HCT116 (cell line): Measurements from ENCODE around the gene ZNF283. TPM values are rescaled to one million over a fixed set of nuclear protein-coding genes. Genes with fewer than 3 reads are reported as not detected.

Source experiments
- ATAC-seq: fragments of 200-7000 bp; cut with Tn5 transposase; 2 replicates; pipeline ENCODE4 v1.9.1; 2020; ENCODE audit warnings: mild to moderate bottlenecking, moderate library complexity
- BruUV-seq: library from RNA; stranded (reverse); fragments of 400-500 nt; replicated peaks from 2 replicates; lab custom pipeline; 2021; lab: Mats Ljungman, UMichigan
- CTCF ChIA-PET: fragments of 300-600 bp; sonication (Branson Sonifier 250); formaldehyde crosslinking; loops from one replicate; lab custom pipeline; 2021; ENCODE audit warnings: antibody characterized with exemption; lab: Charles Lee
- POLR2A ChIA-PET: fragments of 300-600, 350-600 bp; sonication (Branson Sonifier 250); formaldehyde crosslinking; loops from one replicate; lab custom pipeline; 2021; ENCODE audit warnings: antibody characterized with exemption; lab: Charles Lee
- RAD21 ChIA-PET, 2 experiments: fragments of 300-600 bp; sonication (Branson Sonifier 250); formaldehyde crosslinking; loops; one replicate each; lab custom pipeline; 2023; ENCODE audit warnings: low total read pairs in 2 of 2; ENCODE audit not compliant: uncharacterized antibody in 2 of 2, unreplicated experiment in 2 of 2, low non-redundant PET in 1 of 2; lab: Charles Lee
- DNase-seq: peaks from one replicate; pipeline ENCODE4 v3.0.0-alpha.2; 2010; ENCODE audit warnings: low read depth, low spot score
- H2AFZ ChIP-seq: fragments of 200-600 bp; shearing (Covaris generic), sonication (generic); 2 replicates; pipeline ENCODE4 v1.6.1; 2017; ENCODE audit warnings: low read depth, mixed run types, mixed read lengths, antibody characterized with exemption, low read length; ENCODE audit not compliant: poor library complexity, severe bottlenecking
- H3K27ac ChIP-seq: 2 replicates; pipeline ENCODE4 v1.5.1; 2012; ENCODE audit warnings: low read depth, low read length
- H3K27me3 ChIP-seq: fragments of 200-600 bp; sonication (generic); 2 replicates; pipeline ENCODE4 v1.6.1; 2016; ENCODE audit warnings: mixed run types, low read length, mixed read lengths; ENCODE audit not compliant: insufficient read depth
- H3K36me3 ChIP-seq, 2 experiments: fragments of 200-500 bp in 1 of 2; fragments of 200-600 bp in 1 of 2; sonication (Bioruptor generic) in 1 of 2; sonication (generic) in 1 of 2; 2 replicates each; pipeline versions ENCODE4 v1.5.1 to v1.6.1; 2014 to 2016; ENCODE audit warnings: low read length in 2 of 2, inconsistent platforms in 1 of 2, mixed read lengths in 1 of 2, mixed run types in 1 of 2; ENCODE audit not compliant: insufficient read depth in 2 of 2, control insufficient read depth in 1 of 2
- H3K4me1 ChIP-seq, 2 experiments: fragments of 200-600 bp in 1 of 2; sonication (generic) in 1 of 2; 2 replicates each; pipeline versions ENCODE4 v1.5.1 to v1.6.1; 2012 to 2017; ENCODE audit warnings: low read length in 2 of 2, inconsistent platforms in 1 of 2, mild to moderate bottlenecking in 1 of 2, mixed read lengths in 1 of 2, mixed run types in 1 of 2, moderate library complexity in 1 of 2; ENCODE audit not compliant: insufficient read depth in 2 of 2, control insufficient read depth in 1 of 2
- H3K4me2 ChIP-seq: fragments of 200-600 bp; sonication (generic); 2 replicates; pipeline ENCODE4 v1.6.1; 2017; ENCODE audit warnings: mixed run types, low read length, mixed read lengths
- H3K4me3 ChIP-seq, 2 experiments: fragments of 200-600 bp in 1 of 2; sonication (generic) in 1 of 2; replicated peaks in 1 of 2; 2 replicates each; pipeline ENCODE4 v1.5.1; 2011 to 2016; ENCODE audit warnings: low read length in 2 of 2, control low read depth in 1 of 2, low read depth in 1 of 2, mild to moderate bottlenecking in 1 of 2, mixed read lengths in 1 of 2, mixed run types in 1 of 2
- H3K79me2 ChIP-seq: fragments of 200-600 bp; sonication (generic); 2 replicates; pipeline ENCODE4 v1.6.1; 2017; ENCODE audit warnings: mild to moderate bottlenecking, mixed run types, low read length, moderate library complexity, mixed read lengths; ENCODE audit not compliant: insufficient read depth
- H3K9ac ChIP-seq: fragments of 200-600 bp; sonication (generic); 2 replicates; pipeline ENCODE4 v1.6.1; 2016; ENCODE audit warnings: low read length, mixed read lengths
- H3K9me2 ChIP-seq: fragments of 200-600 bp; sonication (generic), shearing (Covaris generic); 2 replicates; pipeline ENCODE4 v1.6.1; 2017; ENCODE audit warnings: mixed run types, mild to moderate bottlenecking, moderate library complexity; ENCODE audit not compliant: insufficient read depth
- H3K9me3 ChIP-seq, 2 experiments: fragments of 200-500 bp in 1 of 2; fragments of 200-600 bp in 1 of 2; sonication (Bioruptor generic) in 1 of 2; sonication (generic) in 1 of 2; 2 replicates each; pipeline ENCODE4 v1.6.1; 2014 to 2017; ENCODE audit warnings: low read length in 2 of 2, mixed read lengths in 2 of 2, inconsistent platforms in 1 of 2, low read depth in 1 of 2, mild to moderate bottlenecking in 1 of 2, mixed run types in 1 of 2, moderate library complexity in 1 of 2; ENCODE audit not compliant: control insufficient read depth in 1 of 2, insufficient read depth in 1 of 2
- H4K20me1 ChIP-seq: fragments of 200-600 bp; sonication (generic), shearing (Covaris generic); 2 replicates; pipeline ENCODE4 v1.6.1; 2017; ENCODE audit warnings: mixed run types, mild to moderate bottlenecking, moderate library complexity; ENCODE audit not compliant: insufficient read depth
- CBX3 ChIP-seq: IDR thresholded peaks from 2 replicates; pipeline ENCODE4 v1.6.1; 2012; ENCODE audit warnings: low read depth
- CTCF ChIP-seq, 3 experiments: fragments of 200-600 bp in 1 of 3; sonication (generic) in 1 of 3; IDR thresholded peaks in 2 of 3; conservative IDR thresholded peaks in 1 of 3; 2 replicates each; pipeline ENCODE4 v1.5.1; 2012 to 2017; ENCODE audit warnings: low read depth in 2 of 3, low read length in 2 of 3, antibody characterized with exemption in 1 of 3, borderline replicate concordance in 1 of 3, control low read depth in 1 of 3, mild to moderate bottlenecking in 1 of 3, mixed read lengths in 1 of 3, mixed run types in 1 of 3, moderate library complexity in 1 of 3; ENCODE audit not compliant: insufficient read depth in 1 of 3
- EGR1 ChIP-seq: IDR thresholded peaks from 2 replicates; pipeline ENCODE4 v1.6.1; 2012; ENCODE audit warnings: low read depth
- EZH2 ChIP-seq: fragments of 200-600 bp; sonication (generic); IDR thresholded peaks from 2 replicates; pipeline ENCODE4 v1.6.1; 2017; ENCODE audit warnings: antibody characterized with exemption, mixed run types
- EZH2phosphoT487 ChIP-seq: fragments of 200-600 bp; IDR thresholded peaks from 2 replicates; pipeline ENCODE4 v1.6.1; 2018; ENCODE audit warnings: antibody characterized with exemption, borderline replicate concordance
- FOSL1 ChIP-seq: IDR thresholded peaks from 2 replicates; pipeline ENCODE4 v1.6.1; 2012; ENCODE audit warnings: low read depth
- MAX ChIP-seq: IDR thresholded peaks from 2 replicates; pipeline ENCODE4 v1.6.1; 2012
- POLR2A ChIP-seq: IDR thresholded peaks from 2 replicates; pipeline ENCODE4 v1.7.0; 2011; ENCODE audit warnings: borderline replicate concordance; ENCODE audit not compliant: insufficient read depth, insufficient read length; ENCODE audit errors: extremely low read depth
- SIN3A ChIP-seq: IDR thresholded peaks from 2 replicates; pipeline ENCODE4 v1.6.1; 2012; ENCODE audit warnings: low read depth
- TCF7L2 ChIP-seq: IDR thresholded peaks from 2 replicates; pipeline ENCODE4 v1.7.0; 2011; ENCODE audit warnings: borderline replicate concordance, inconsistent platforms; ENCODE audit not compliant: insufficient read depth, insufficient read length; ENCODE audit errors: extremely low read depth
- ZBTB33 ChIP-seq: IDR thresholded peaks from 2 replicates; pipeline ENCODE4 v1.6.1; 2011; ENCODE audit warnings: mild to moderate bottlenecking, low read length, moderate library complexity; ENCODE audit not compliant: insufficient replicate concordance; ENCODE audit errors: extremely low read depth
- ZNF274 ChIP-seq: fragments of 200-500 bp; sonication (Bioruptor generic); IDR thresholded peaks from 2 replicates; pipeline ENCODE4 v1.6.1; 2014; ENCODE audit warnings: mild to moderate bottlenecking, low read depth, low read length, inconsistent platforms
- intact Hi-C: fragments of 100-400 bp; cut with micrococcal nuclease; formaldehyde crosslinking; loops from 2 replicates; pipeline ENCODE4 v1.10.0; 2022
- total RNA-seq: library from RNA; stranded (reverse); gene quantifications from one replicate; pipeline ENCODE4 v1.2.1, GENCODE V29; 2021; ENCODE audit not compliant: unreplicated experiment

ZNF283 gene
- total RNA-seq, 1 experiment from 2014 or later, result 7.6 TPM

- BruUV-seq, result no TSS peak
- Histone ChIP-seq H3K9me2 (no peaks in the 10 kb centered on the region), H3K36me3 (no peaks in the 10 kb centered on the region), H3K9ac (no peak overlapping the region), H3K4me2 (no peak overlapping the region), H3K27me3 (no peaks in the 10 kb centered on the region), H2AFZ (no peak overlapping the region), H3K27ac (no peak overlapping the region), H4K20me1 (no peaks in the 10 kb centered on the region), H3K4me3 (no peak overlapping the region), H3K9me3 (peaks cover 0 to 4% of the 10 kb centered on the region in 2 experiments; a peak in 2 of 4 replicates), H3K4me1 (no peaks in the 10 kb centered on the region), H3K79me2 (no peaks in the 10 kb centered on the region)
- no peak for ATAC-seq
- POLR2A ChIA-PET, result no interaction called here
- intact Hi-C loops, result no loop called here
- DNase-seq, result no peak
- RAD21 ChIA-PET, result no interaction called here
- CTCF ChIA-PET, result no interaction called here
- TF ChIP-seq FOSL1, result no peak
- no peak for TF ChIP-seq MAX
- no peak for TF ChIP-seq EZH2phosphoT487
- TF ChIP-seq EZH2, result no peak
- TF ChIP-seq SIN3A, result no peak
These were observed 8.6 kb upstream of the ZNF283 start for GRCh38 chr19:43818500-43818899.

- Histone ChIP-seq H3K4me3 (no peak overlapping the region), H3K4me1 (no peaks in the 10 kb centered on the region), H3K9me3 (peaks cover 0 to 4% of the 10 kb centered on the region in 2 experiments; a peak in 2 of 4 replicates), H3K36me3 (no peaks in the 10 kb centered on the region), H3K27ac (no peak overlapping the region), H2AFZ (no peak overlapping the region), H3K79me2 (no peaks in the 10 kb centered on the region), H3K27me3 (no peaks in the 10 kb centered on the region), H3K9ac (no peak overlapping the region), H3K4me2 (no peak overlapping the region), H3K9me2 (no peaks in the 10 kb centered on the region), H4K20me1 (no peaks in the 10 kb centered on the region)
- no peak for TF ChIP-seq MAX
- TF ChIP-seq CTCF (IDR thresholded peaks at IDR 0.05 in 2 of 3, conservative IDR thresholded peaks at IDR 0.05 in 1 of 3; ENCODE audit: borderline replicate concordance in 1 of 3, insufficient read depth in 1 of 3, low read depth in 2 of 3, low read length in 2 of 3), result no peak
- TF ChIP-seq POLR2A, result no peak
- TF ChIP-seq TCF7L2, result no peak
- TF ChIP-seq EZH2, result no peak
- no peak for TF ChIP-seq ZNF274
- TF ChIP-seq FOSL1, result no peak
- no peak for TF ChIP-seq CBX3
- TF ChIP-seq EGR1, result no peak
- no peak for TF ChIP-seq ZBTB33
- CTCF ChIA-PET, result interaction anchor here (2.1 kb wide), 1 partner anchor 11 kb away, joined by 6 read pairs; no protein-coding TSS in a partner anchor
- intact Hi-C loops, result loop anchor here (10.0 kb wide), 1 partner anchor 275 kb away; the partner anchor contains the start of gene ZNF224
- no peak for ATAC-seq
- POLR2A ChIA-PET, result no interaction called here
- BruUV-seq, result no TSS peak
- RAD21 ChIA-PET, result no interaction called here
- DNase-seq, result no peak
These were observed 6.8 kb upstream of the ZNF283 start for GRCh38 chr19:43820098-43820883.
